ENCODE results near the gene ICOS. TPM values are rescaled to one million over a fixed set of nuclear protein-coding genes. Genes with fewer than 3 reads are reported as not detected.

Gene ICOS
- total and polyA plus RNA-seq, 11 donors, result 0.04 to 0.85 (median 0.27) TPM; not detected in 8

DNA sequence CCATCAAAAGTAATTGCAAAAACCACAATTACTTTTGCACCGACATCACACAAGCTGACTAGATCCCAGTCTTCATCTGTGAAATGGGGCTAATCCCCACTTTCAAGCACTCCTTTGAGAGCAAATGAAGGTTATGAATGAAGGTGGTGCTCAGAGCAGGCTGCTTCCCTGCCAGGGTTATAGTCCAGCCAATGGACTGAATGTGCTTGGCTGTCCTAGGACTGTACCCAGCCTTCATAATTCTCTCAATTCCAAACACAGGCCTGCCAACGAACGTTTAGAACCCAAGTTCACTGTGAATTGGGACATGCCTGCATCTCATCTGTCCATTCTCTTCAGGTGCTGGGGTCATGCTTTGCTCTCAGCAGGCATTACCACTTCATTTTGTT, 27.8 kb upstream of the ICOS start:
- intact Hi-C loops (cut with DNase I), result loop anchor here in 9 of 10 donors (2.0 to 10.0 kb wide), 10 partner anchors 84 to 676 kb away; partner anchors contain the start of gene CYP20A1 (in 1 of the 9)
- H3K4me1 ChIP-seq, result peaks cover 0 to 25% (median 8%) of the 10 kb centered on the region in 12 donors
- H3K36me3 ChIP-seq, result no peaks in the 10 kb centered on the region
- WGBS, 4 donors, result 31 to 48% (median 33%) methylated on average over 3 of the region's 3 CpGs
- H3K9me3 ChIP-seq, result peaks cover 0 to 4% (median 0%) of the 10 kb centered on the region in 12 donors
- no peaks in the 10 kb centered on the region for H3K27me3 ChIP-seq
- peak overlapping the region in 10 of 12 donors; percentile 0 to 85 (median 24) for H3K27ac ChIP-seq
- ATAC-seq (peak in 3 of 4 donors; percentile 7 to 44 (median 23)), DNase-seq (no peak)
- H3K4me3 ChIP-seq, result peak overlapping the region in 1 of 12 donors; percentile 54
- TF ChIP-seq, protein P1, sequence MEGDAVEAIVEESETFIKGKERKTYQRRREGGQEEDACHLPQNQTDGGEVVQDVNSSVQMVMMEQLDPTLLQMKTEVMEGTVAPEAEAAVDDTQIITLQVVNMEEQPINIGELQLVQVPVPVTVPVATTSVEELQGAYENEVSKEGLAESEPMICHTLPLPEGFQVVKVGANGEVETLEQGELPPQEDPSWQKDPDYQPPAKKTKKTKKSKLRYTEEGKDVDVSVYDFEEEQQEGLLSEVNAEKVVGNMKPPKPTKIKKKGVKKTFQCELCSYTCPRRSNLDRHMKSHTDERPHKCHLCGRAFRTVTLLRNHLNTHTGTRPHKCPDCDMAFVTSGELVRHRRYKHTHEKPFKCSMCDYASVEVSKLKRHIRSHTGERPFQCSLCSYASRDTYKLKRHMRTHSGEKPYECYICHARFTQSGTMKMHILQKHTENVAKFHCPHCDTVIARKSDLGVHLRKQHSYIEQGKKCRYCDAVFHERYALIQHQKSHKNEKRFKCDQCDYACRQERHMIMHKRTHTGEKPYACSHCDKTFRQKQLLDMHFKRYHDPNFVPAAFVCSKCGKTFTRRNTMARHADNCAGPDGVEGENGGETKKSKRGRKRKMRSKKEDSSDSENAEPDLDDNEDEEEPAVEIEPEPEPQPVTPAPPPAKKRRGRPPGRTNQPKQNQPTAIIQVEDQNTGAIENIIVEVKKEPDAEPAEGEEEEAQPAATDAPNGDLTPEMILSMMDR (IDR thresholded peaks at IDR 0.05), result no peak
- no peak for TF ChIP-seq POLR2A (IDR thresholded peaks at IDR 0.05)

DNA sequence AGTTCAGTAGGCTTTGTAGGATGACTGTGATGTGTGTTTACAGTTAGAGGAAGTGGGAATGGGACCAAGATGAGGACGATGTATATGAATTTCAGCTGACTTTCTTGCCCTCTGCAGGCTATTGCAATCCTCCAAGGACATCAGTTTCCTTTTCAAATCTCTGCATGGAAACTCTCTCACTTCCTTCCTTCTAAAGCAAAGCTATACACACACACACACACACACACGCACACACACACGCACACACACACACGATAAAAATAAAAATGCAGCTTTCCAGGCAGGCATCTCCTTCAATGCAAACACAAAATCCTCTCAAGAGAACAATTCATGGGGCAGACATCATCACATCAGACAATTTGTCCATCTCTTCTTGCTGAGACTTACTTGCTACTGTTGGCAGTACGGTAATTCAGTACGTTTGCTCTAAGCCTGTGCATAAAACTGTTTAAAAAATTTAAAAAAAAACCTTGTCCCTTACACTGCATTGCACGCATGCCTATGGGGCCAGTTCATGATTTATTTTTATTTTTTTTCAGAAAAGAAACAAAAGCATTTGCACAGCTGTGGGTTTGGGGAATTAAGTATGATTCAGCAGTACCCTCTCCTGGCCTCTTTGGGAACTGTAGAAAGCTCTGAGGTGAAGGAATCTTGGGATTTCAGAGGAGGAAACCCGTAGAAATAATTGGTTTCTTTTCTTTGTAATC, 27.1 kb upstream of the ICOS start:
- WGBS, 4 donors, result 18 to 27% (median 21%) methylated on average over 8 of the region's 8 CpGs
- intact Hi-C loops (cut with DNase I), result loop anchor here in 9 of 10 donors (2.0 to 10.0 kb wide), 10 partner anchors 85 to 677 kb away; partner anchors contain the start of gene CYP20A1 (in 1 of the 9)
- peak; percentile 79 to 89 (median 87) for ATAC-seq

DNA sequence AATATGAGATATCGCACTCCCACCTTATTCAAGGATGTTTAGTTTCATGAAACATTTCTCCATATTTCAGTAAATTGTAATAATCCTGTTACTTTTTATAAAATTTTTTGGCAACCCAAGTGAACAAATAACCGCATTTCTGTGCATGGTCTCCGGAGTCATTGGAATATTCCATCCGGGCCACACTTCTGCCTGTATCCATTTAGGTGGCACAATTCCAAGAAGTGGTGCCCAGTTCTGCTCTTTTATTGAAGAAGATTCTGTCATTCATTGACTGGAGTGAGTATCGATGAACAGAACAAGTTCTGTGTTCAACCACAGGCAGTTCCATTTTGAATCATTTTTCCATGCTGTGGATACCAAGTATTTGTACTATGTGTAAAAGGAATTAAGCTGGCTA, 26.6 kb upstream of the ICOS start:
- TF ChIP-seq, protein P1 (IDR thresholded peaks at IDR 0.05), result peak in 2 of 12 donors; percentile 3 to 33
- TF ChIP-seq POLR2A (IDR thresholded peaks at IDR 0.05), result no peak
- DNase-seq, result no peak
- H3K36me3 ChIP-seq, result no peaks in the 10 kb centered on the region
- peak overlapping the region in 7 of 12 donors; percentile 14 to 54 (median 37) for H3K4me3 ChIP-seq
- WGBS, 4 donors, result 38 to 49% (median 41%) methylated on average over 5 of the region's 5 CpGs
- no peaks in the 10 kb centered on the region for H3K9me3 ChIP-seq
- H3K27ac ChIP-seq, result peak overlapping the region in 4 of 12 donors; percentile 2 to 31 (median 16)
- ATAC-seq, result peak in 1 of 4 donors; percentile 4
- H3K27me3 ChIP-seq, result no peaks in the 10 kb centered on the region
- intact Hi-C loops (cut with DNase I), result loop anchor here (2.0 to 10.0 kb wide), 11 partner anchors 85 to 685 kb away; partner anchors contain the start of gene CYP20A1 (in 1 of the 10)
- peaks cover 0 to 35% (median 8%) of the 10 kb centered on the region in 12 donors for H3K4me1 ChIP-seq

More for the DNA sequence above, 27.1 kb upstream of the ICOS start:
- H3K36me3 ChIP-seq, result no peaks in the 10 kb centered on the region
- H3K27ac ChIP-seq, result peak overlapping the region; percentile 0 to 85 (median 28)
- H3K4me1 ChIP-seq, result peaks cover 0 to 30% (median 8%) of the 10 kb centered on the region in 12 donors
- no peak for TF ChIP-seq POLR2A (IDR thresholded peaks at IDR 0.05)
- TF ChIP-seq, protein P1 (IDR thresholded peaks at IDR 0.05), result peak; percentile 56 to 91 (median 75)
- H3K9me3 ChIP-seq, result no peaks in the 10 kb centered on the region
- H3K27me3 ChIP-seq, result no peaks in the 10 kb centered on the region
- peak overlapping the region in 8 of 12 donors; percentile 14 to 54 (median 35) for H3K4me3 ChIP-seq
- DNase-seq, result peak in 1 of 5 donors; percentile 25

DNA sequence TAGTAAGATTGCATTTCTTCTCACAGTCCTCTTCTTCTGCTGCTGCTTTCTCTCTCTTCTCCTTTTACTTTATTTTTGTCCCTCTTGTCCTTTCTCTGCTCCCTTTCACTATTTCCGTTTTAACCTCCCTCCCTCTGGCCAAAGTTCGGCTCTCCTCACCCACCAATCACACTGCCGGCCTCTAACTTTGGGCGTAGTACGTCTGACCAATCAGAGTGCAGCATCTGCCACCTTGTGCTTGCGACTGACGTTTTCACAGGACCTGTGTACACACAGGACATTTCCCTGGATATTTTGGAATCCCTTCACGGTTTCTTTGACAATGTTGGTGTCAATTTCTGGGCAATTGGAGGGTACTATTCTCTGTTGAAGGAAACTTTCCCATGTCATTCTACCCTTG, 22.6 kb upstream of the ICOS start:
- 80 to 85% (median 82%) methylated on average over 8 of the region's 8 CpGs for WGBS, 4 donors
- no peaks in the 10 kb centered on the region for H3K9me3 ChIP-seq
- H3K27ac ChIP-seq, result no peak overlapping the region
- intact Hi-C loops (cut with DNase I), result loop anchor here in 3 of 10 donors (5.0 to 10.0 kb wide), 3 partner anchors 429 to 689 kb away; no protein-coding TSS in a partner anchor
- TF ChIP-seq, protein P1 (IDR thresholded peaks at IDR 0.05), result no peak
- no peak for TF ChIP-seq POLR2A (IDR thresholded peaks at IDR 0.05)
- ATAC-seq (no peak), DNase-seq (no peak)
- H3K4me3 ChIP-seq, result no peak overlapping the region
- no peaks in the 10 kb centered on the region for H3K27me3 ChIP-seq
- H3K4me1 ChIP-seq, result peaks cover 0 to 28% (median 6%) of the 10 kb centered on the region in 12 donors
- H3K36me3 ChIP-seq, result no peaks in the 10 kb centered on the region
